Endothelial cell of umbilical vein (primary cell): ENCODE results near the gene ETS1. TPM values are rescaled to one million over a fixed set of nuclear protein-coding genes. Genes with fewer than 3 reads are reported as not detected.

Source experiments
- BruUV-seq: library from RNA; stranded (reverse); fragments of 400-500 nt; replicated peaks from 2 replicates; lab custom pipeline; 2021; lab: Mats Ljungman, UMichigan
- CTCF ChIA-PET: fragments of 300-600, 350-600 bp; sonication (Branson Sonifier 250); formaldehyde crosslinking; loops from one replicate; lab custom pipeline; 2021; ENCODE audit warnings: antibody characterized with exemption, inconsistent platforms; lab: Charles Lee
- POLR2A ChIA-PET: fragments of 300-600, 350-600 bp; sonication (Branson Sonifier 250); formaldehyde crosslinking; loops from one replicate; lab custom pipeline; 2021; ENCODE audit warnings: antibody characterized with exemption, inconsistent platforms; lab: Charles Lee
- DNase-seq: peaks from one replicate; pipeline ENCODE4 v3.0.0-alpha.2; 2011; ENCODE audit warnings: low read depth, low spot score
- FAIRE-seq: peaks from 2 replicates; lab custom pipeline; 2011; peaks lifted over from hg19 to GRCh38; lab: Jason Lieb, UNC
- H2AFZ ChIP-seq: 2 replicates; pipeline ENCODE4 v1.6.0; 2012; ENCODE audit warnings: low read depth, low read length, control low read depth, inconsistent platforms
- H3K27ac ChIP-seq: 2 replicates; pipeline ENCODE4 v1.5.1; 2011; ENCODE audit warnings: low read depth, mild to moderate bottlenecking, control low read depth, low read length, moderate library complexity; ENCODE audit not compliant: insufficient read depth
- H3K27me3 ChIP-seq, 2 experiments: 2 replicates each; pipeline versions ENCODE4 v1.6.0 to v1.6.1; 2011; ENCODE audit warnings: low read length in 2 of 2, mixed read lengths in 1 of 2; ENCODE audit not compliant: control insufficient read depth in 2 of 2, insufficient read depth in 2 of 2
- H3K36me3 ChIP-seq, 2 experiments: 2 replicates in 1 of 2; 3 replicates in 1 of 2; pipeline ENCODE4 v1.5.1; 2011; ENCODE audit warnings: low read length in 2 of 2, mild to moderate bottlenecking in 1 of 2, moderate library complexity in 1 of 2; ENCODE audit not compliant: control insufficient read depth in 2 of 2, insufficient read depth in 2 of 2; ENCODE audit errors: extremely low read depth in 1 of 2
- H3K4me1 ChIP-seq: 3 replicates; pipeline ENCODE4 v1.5.1; 2011; ENCODE audit warnings: mild to moderate bottlenecking, low read length; ENCODE audit not compliant: control insufficient read depth, insufficient read depth; ENCODE audit errors: extremely low read depth
- H3K4me2 ChIP-seq: 2 replicates; pipeline ENCODE4 v1.6.1; 2011; ENCODE audit warnings: low read length, control low read depth, mixed read lengths; ENCODE audit not compliant: insufficient read depth
- H3K4me3 ChIP-seq, 3 experiments: fragments of 200-600 bp in 1 of 3; sonication (generic), shearing (Covaris generic) in 1 of 3; replicated peaks in 1 of 3; 2 replicates each; pipeline ENCODE4 v1.5.1; 2011 to 2016; ENCODE audit warnings: control low read depth in 3 of 3, low read length in 3 of 3, mild to moderate bottlenecking in 2 of 3, inconsistent platforms in 1 of 3, low read depth in 1 of 3, moderate library complexity in 1 of 3; ENCODE audit not compliant: insufficient read depth in 1 of 3
- H3K79me2 ChIP-seq: 2 replicates; pipeline ENCODE4 v1.6.0; 2012; ENCODE audit warnings: low read length, inconsistent platforms; ENCODE audit not compliant: control insufficient read depth, insufficient read depth
- H3K9ac ChIP-seq: replicated peaks from 2 replicates; pipeline ENCODE3; 2011; ENCODE audit warnings: low read length, control low read depth; ENCODE audit not compliant: insufficient read depth; ENCODE audit errors: extremely low read depth
- H3K9me1 ChIP-seq: replicated peaks from 3 replicates; pipeline ENCODE4 v1.6.0; 2011; ENCODE audit warnings: mild to moderate bottlenecking, low read length; ENCODE audit not compliant: control insufficient read depth, insufficient read depth; ENCODE audit errors: extremely low read depth
- H3K9me3 ChIP-seq: replicated peaks from 2 replicates; pipeline ENCODE4 v1.5.1; 2012; ENCODE audit warnings: low read length, inconsistent platforms; ENCODE audit not compliant: control insufficient read depth, insufficient read depth
- H4K20me1 ChIP-seq: replicated peaks from 2 replicates; pipeline ENCODE3; 2011; ENCODE audit warnings: mild to moderate bottlenecking, low read length; ENCODE audit not compliant: control insufficient read depth, insufficient read depth; ENCODE audit errors: extremely low read depth
- EZH2 ChIP-seq: IDR thresholded peaks from 2 replicates; pipeline ENCODE4 v1.6.1; 2012; ENCODE audit warnings: borderline replicate concordance, low read depth, mild to moderate bottlenecking, moderate library complexity, low read length, inconsistent platforms; ENCODE audit not compliant: severe bottlenecking
- FOS ChIP-seq: IDR thresholded peaks from 2 replicates; pipeline ENCODE4 v1.6.1; 2011; ENCODE audit warnings: mild to moderate bottlenecking, low read length, moderate library complexity, borderline replicate concordance; ENCODE audit not compliant: insufficient read depth
- GATA2 ChIP-seq: IDR thresholded peaks from 2 replicates; pipeline ENCODE4 v1.7.0; 2011; ENCODE audit warnings: low read depth, mild to moderate bottlenecking, moderate library complexity, mixed read lengths, low read length; ENCODE audit not compliant: insufficient read length, insufficient read depth
- JUN ChIP-seq: IDR thresholded peaks from 2 replicates; pipeline ENCODE4 v1.6.1; 2011; ENCODE audit warnings: borderline replicate concordance, low read depth; ENCODE audit not compliant: insufficient read length, insufficient read depth
- MYC ChIP-seq: IDR thresholded peaks from one replicate; pipeline ENCODE4 v1.6.1; 2011; ENCODE audit warnings: mild to moderate bottlenecking, low read depth, low read length
- POLR2AphosphoS5 ChIP-seq: IDR thresholded peaks from 2 replicates; pipeline ENCODE4 v1.6.1; 2012; ENCODE audit warnings: low read depth, mild to moderate bottlenecking, control low read depth, low read length, moderate library complexity; ENCODE audit not compliant: insufficient read depth
- dilution Hi-C: fragments of 300-500 bp; cut with MboI; formaldehyde crosslinking; loops from one replicate; pipeline ENCODE4 v1.15.0; 2019; ENCODE audit warnings: low sequenced_read_pairs; ENCODE audit not compliant: extremely low pct_ligation_motif_present
- intact Hi-C: fragments of 100-400 bp; cut with micrococcal nuclease; formaldehyde crosslinking; loops from one replicate; pipeline ENCODE4 v1.10.0; 2022
- polyA plus RNA-seq, 4 experiments: library from polyadenylated mRNA; depleted of rRNA in 3 of 4; stranded (reverse) in 3 of 4; unstranded in 1 of 4; fragments of >200 nt; gene quantifications; 2 replicates each; pipeline versions ENCODE4 v1.2.1 to v1.2.3, GENCODE V29; 2011 to 2012; ENCODE audit warnings: missing spikeins in 1 of 4
- total RNA-seq: library from RNA; stranded (reverse); gene quantifications from 2 replicates; pipeline ENCODE4 v1.2.3, GENCODE V29; 2021
- TF ChIP-seq, protein P1 (sequence below): IDR thresholded peaks from 2 replicates; pipeline ENCODE4 v1.6.1; 2011; ENCODE audit not compliant: insufficient read depth, insufficient read length
- TF ChIP-seq, protein P2 (sequence below), 2 donors: IDR thresholded peaks; 1 replicate in 1 of 2; 2 replicates in 1 of 2; pipeline ENCODE4 v1.5.1; 2011; ENCODE audit warnings: low read length in 2 of 2, mild to moderate bottlenecking in 2 of 2, moderate library complexity in 2 of 2, control low read depth in 1 of 2, inconsistent platforms in 1 of 2, low read depth in 1 of 2; ENCODE audit not compliant: insufficient read depth in 1 of 2; ENCODE audit errors: extremely low read depth in 1 of 2

ETS1 gene
- total and polyA plus RNA-seq, 2 donors (not counting 3 experiments of a cell fraction or from before 2014, with no cell fraction given) = 34.2 to 115 TPM

DNA sequence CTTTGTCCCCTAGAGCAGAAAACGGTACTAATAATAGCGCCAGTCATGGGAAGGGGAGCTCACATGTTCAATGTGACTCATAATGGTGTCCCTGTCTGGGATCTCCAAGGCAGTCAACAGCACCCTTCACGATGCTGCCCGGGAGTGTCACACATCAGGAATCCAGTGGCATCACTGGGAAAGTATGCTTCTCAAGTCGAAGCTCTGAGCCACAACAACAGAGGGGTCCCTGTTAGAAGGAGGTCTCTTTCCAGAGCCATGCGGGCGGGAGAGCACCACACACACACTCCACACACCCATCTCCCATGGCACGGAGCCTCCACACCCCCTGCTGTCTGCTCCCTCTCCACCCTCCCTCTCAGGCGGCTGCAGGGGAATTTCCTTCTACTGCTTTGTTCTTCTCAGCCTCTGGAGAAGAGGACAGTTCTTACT lies 119.7 kb downstream of the ETS1 start:
- Histone ChIP-seq H3K27ac (peak overlapping the region; percentile 3), H2AFZ (no peak overlapping the region), H3K9me3 (no peaks in the 10 kb centered on the region), H3K4me2 (no peak overlapping the region), H4K20me1 (no peaks in the 10 kb centered on the region), H3K36me3 (peaks cover 15 to 24% of the 10 kb centered on the region in 2 experiments), H3K9ac (no peak overlapping the region), H3K9me1 (no peaks in the 10 kb centered on the region), H3K79me2 (peaks cover 43% of the 10 kb centered on the region), H3K27me3 (no peaks in the 10 kb centered on the region), H3K4me3 (no peak overlapping the region), H3K4me1 (peaks cover 8% of the 10 kb centered on the region)
- dilution Hi-C loops (no loop called here), intact Hi-C loops (no loop called here)
- POLR2A ChIA-PET = no interaction called here
- TF ChIP-seq JUN = peak; percentile 13
- TF ChIP-seq MYC = no peak
- TF ChIP-seq GATA2 = no peak
- no peak for TF ChIP-seq EZH2
- DNase-seq (no peak), FAIRE-seq (no peak)
- CTCF ChIA-PET = interaction anchor here (0.6 to 0.8 kb wide), 2 partner anchors 163 to 177 kb away, joined by 3 to 4 read pairs; no protein-coding TSS in a partner anchor
- no TSS peak for BruUV-seq

DNA sequence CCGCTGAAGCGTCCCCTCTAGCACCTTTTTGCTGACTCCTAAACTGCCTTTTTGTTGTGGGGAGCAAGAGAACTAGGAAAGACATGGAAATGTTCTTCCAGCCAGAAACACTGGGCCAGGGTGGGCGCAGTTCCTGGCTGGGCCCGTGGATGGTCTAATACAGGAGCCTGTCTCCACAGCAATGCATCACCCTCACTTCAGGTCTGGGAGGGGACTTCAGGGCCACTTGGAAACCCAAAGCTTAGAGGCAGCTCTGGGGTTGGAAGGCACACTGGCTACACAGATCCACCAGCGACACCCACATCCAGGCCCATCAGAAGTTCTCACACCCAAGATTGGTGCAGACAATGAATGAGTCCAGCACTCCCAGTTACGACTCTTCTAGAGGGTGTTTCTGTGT lies 120.3 kb downstream of the ETS1 start:
- H3K4me3 ChIP-seq = no peak overlapping the region
- ChIA-PET CTCF (no interaction called here), POLR2A (no interaction called here)
- dilution Hi-C loops (no loop called here), intact Hi-C loops (no loop called here)
- no peak overlapping the region for H2AFZ ChIP-seq
- H3K27me3 ChIP-seq = no peaks in the 10 kb centered on the region
- H3K36me3 ChIP-seq = peaks cover 19 to 22% of the 10 kb centered on the region in 2 experiments
- no peak for DNase-seq
- H3K27ac ChIP-seq = no peak overlapping the region
- H3K9me3 ChIP-seq = no peaks in the 10 kb centered on the region
- H3K4me1 ChIP-seq = peaks cover 3% of the 10 kb centered on the region
- no peak overlapping the region for H3K9ac ChIP-seq
- H3K79me2 ChIP-seq = peaks cover 43% of the 10 kb centered on the region
- no peaks in the 10 kb centered on the region for H4K20me1 ChIP-seq
- no peak overlapping the region for H3K4me2 ChIP-seq
- FAIRE-seq = no peak
- H3K9me1 ChIP-seq = no peaks in the 10 kb centered on the region
- TF ChIP-seq, protein P1, sequence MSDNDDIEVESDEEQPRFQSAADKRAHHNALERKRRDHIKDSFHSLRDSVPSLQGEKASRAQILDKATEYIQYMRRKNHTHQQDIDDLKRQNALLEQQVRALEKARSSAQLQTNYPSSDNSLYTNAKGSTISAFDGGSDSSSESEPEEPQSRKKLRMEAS = no peak
- no peak for TF ChIP-seq GATA2
- no peak for TF ChIP-seq FOS
- no peak for TF ChIP-seq MYC
- TF ChIP-seq EZH2 = no peak
- TF ChIP-seq POLR2AphosphoS5 = no peak
- TF ChIP-seq, protein P2, sequence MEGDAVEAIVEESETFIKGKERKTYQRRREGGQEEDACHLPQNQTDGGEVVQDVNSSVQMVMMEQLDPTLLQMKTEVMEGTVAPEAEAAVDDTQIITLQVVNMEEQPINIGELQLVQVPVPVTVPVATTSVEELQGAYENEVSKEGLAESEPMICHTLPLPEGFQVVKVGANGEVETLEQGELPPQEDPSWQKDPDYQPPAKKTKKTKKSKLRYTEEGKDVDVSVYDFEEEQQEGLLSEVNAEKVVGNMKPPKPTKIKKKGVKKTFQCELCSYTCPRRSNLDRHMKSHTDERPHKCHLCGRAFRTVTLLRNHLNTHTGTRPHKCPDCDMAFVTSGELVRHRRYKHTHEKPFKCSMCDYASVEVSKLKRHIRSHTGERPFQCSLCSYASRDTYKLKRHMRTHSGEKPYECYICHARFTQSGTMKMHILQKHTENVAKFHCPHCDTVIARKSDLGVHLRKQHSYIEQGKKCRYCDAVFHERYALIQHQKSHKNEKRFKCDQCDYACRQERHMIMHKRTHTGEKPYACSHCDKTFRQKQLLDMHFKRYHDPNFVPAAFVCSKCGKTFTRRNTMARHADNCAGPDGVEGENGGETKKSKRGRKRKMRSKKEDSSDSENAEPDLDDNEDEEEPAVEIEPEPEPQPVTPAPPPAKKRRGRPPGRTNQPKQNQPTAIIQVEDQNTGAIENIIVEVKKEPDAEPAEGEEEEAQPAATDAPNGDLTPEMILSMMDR (IDR thresholded peaks at IDR 0.05; ENCODE audit: extremely low read depth in 1 of 2, insufficient read depth in 1 of 2, low read depth in 1 of 2, low read length in 2 of 2) = no peak
- BruUV-seq = no TSS peak
